NK-92 (cell line): Measurements from ENCODE around the gene NLRP1.

ENCODE experiments used
- DNase-seq: peaks from one replicate; lab custom pipeline; 2025; ENCODE audit not compliant: unreplicated experiment; lab: John Stamatoyannopoulos, UW

The NLRP1 gene

GRCh38 chr17:5526821-5527598 lies 57.3 kb downstream of the NLRP1 start:
- no peak for DNase-seq

- no peak for DNase-seq
These were observed 61.1 kb downstream of the NLRP1 start for GRCh38 chr17:5523249-5523648.

GRCh38 chr17:5522476-5522875 lies 61.8 kb downstream of the NLRP1 start:
- no peak for DNase-seq

GRCh38 chr17:5516060-5516792 lies 68.1 kb downstream of the NLRP1 start:
- no peak for DNase-seq

- no peak for DNase-seq
These were observed 69.3 kb downstream of the NLRP1 start for GRCh38 chr17:5514976-5515375.

GRCh38 chr17:5513628-5514027 lies 70.7 kb downstream of the NLRP1 start:
- no peak for DNase-seq

- DNase-seq: no peak
These were observed 72.7 kb downstream of the NLRP1 start for GRCh38 chr17:5511401-5512225.

- DNase-seq: no peak
These were observed 73.5 kb downstream of the NLRP1 start for GRCh38 chr17:5510771-5511170.

- no peak for DNase-seq
These were observed 74.8 kb downstream of the NLRP1 start for GRCh38 chr17:5509482-5509881.

- no peak for DNase-seq
These were observed 75.5 kb downstream of the NLRP1 start for GRCh38 chr17:5508810-5509209.

- no peak for DNase-seq
These were observed 78.0 kb downstream of the NLRP1 start for GRCh38 chr17:5506307-5506706.

- no peak for DNase-seq
These were observed 81.8 kb downstream of the NLRP1 start for GRCh38 chr17:5502552-5502951.

GRCh38 chr17:5501685-5502084 lies 82.6 kb downstream of the NLRP1 start:
- DNase-seq: no peak

- DNase-seq: no peak
These were observed 83.5 kb downstream of the NLRP1 start for GRCh38 chr17:5500589-5501391.

- DNase-seq: no peak
These were observed 84.1 kb downstream of the NLRP1 start for GRCh38 chr17:5500247-5500588.

GRCh38 chr17:5499476-5500231 lies 84.7 kb downstream of the NLRP1 start:
- no peak for DNase-seq

- no peak for DNase-seq
These were observed 91.3 kb downstream of the NLRP1 start for GRCh38 chr17:5492970-5493369.

GRCh38 chr17:5488752-5489151 lies 95.6 kb downstream of the NLRP1 start:
- DNase-seq: no peak

- peak; percentile 93 for DNase-seq
These were observed 97.8 kb downstream of the NLRP1 start, which contains the start of gene MIS12 for GRCh38 chr17:5486206-5487124. Gene MIS12, plus strand, starts transcription at chr17:5486566. Its CDS starts 2,297 bp downstream, at chr17:5488863.
